ENCODE data around the gene ITGB1.
"Not testable (repeated sequence)": the region's sequence is repeated elsewhere in the genome, so short reads cannot be mapped to it uniquely, and the experiment has no call there.

DNA sequence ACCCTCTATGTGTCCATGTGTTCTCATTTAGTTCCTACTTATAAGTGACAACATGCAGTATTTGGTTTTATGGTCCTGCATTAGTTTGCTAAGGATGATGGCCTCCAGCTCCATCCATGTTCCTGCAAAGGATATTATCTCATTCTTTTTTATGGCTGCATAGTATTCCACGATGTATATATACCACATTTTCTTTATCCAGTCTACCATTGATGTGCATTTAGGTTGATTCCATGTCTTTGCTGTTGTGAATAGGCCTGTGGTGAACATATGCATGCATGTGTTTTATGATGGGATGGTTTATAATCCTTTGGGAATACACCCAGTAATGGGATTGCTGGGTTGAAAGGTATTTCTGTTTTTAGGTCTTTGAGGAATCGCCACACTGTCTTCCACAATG, 36.6 kb upstream of the ITGB1 start:
- TF ChIP-seq, protein P1, sequence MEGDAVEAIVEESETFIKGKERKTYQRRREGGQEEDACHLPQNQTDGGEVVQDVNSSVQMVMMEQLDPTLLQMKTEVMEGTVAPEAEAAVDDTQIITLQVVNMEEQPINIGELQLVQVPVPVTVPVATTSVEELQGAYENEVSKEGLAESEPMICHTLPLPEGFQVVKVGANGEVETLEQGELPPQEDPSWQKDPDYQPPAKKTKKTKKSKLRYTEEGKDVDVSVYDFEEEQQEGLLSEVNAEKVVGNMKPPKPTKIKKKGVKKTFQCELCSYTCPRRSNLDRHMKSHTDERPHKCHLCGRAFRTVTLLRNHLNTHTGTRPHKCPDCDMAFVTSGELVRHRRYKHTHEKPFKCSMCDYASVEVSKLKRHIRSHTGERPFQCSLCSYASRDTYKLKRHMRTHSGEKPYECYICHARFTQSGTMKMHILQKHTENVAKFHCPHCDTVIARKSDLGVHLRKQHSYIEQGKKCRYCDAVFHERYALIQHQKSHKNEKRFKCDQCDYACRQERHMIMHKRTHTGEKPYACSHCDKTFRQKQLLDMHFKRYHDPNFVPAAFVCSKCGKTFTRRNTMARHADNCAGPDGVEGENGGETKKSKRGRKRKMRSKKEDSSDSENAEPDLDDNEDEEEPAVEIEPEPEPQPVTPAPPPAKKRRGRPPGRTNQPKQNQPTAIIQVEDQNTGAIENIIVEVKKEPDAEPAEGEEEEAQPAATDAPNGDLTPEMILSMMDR (conservative IDR thresholded peaks at IDR 0.05): not testable (repeated sequence)
- TF ChIP-seq EZH2 (IDR thresholded peaks at IDR 0.05; ENCODE audit: low read depth): not testable (repeated sequence)
